Effector CD8-positive, alpha-beta T cell (primary cell): ENCODE results near the gene TTC24.
"Not testable (repeated sequence)": the region's sequence is repeated elsewhere in the genome, so short reads cannot be mapped to it uniquely, and the experiment has no call there.

ENCODE experiments used
- DNase-seq: peaks from one replicate; lab custom pipeline; 2025; lab: John Stamatoyannopoulos, UW

Gene TTC24

DNA sequence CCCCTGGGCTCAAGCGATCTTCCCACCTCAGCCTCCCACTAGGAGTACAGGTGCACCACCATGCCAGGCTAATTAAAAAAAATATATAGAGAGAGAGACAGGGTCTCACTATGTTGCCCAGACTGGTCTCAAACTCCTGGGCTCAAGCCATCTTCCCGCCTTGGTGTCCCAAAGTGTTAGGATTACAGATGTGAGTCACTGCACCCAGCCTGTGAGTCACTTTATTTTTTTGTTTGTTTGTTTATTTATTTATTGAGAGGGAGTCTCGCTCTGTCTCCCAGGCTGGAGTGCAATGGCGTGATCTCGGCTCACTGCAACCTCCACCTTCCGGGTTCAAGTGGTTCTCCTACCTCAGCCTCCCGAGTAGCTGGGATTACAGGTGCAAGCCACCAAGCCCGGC lies 8.4 kb downstream of the TTC24 start:
- DNase-seq: not testable (repeated sequence)

DNA sequence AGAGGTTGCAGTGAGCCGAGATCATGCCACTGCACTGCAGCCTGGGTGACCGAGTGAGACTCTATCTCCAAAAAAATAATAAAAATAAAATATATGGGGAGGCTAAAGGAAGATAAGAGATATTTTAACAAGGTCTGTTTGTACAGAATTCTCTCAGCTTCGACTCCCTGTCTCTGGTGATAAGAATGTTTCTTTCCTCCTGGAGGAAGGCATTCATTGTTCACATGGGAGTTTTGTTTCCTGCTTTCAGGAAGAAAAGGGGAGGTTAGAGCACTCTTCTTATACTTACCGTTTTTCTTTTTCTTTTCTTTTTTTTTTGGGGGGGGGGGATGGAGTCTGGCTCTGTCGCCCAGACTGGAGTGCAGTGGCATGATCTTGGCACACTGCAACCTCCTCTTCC lies 10.0 kb downstream of the TTC24 start:
- no peak for DNase-seq

- no peak for DNase-seq
Observed at GRCh38 chr1:156590326-156591180, 11.0 kb downstream of the TTC24 start.

GRCh38 chr1:156591181-156591431 lies 11.6 kb downstream of the TTC24 start:
- no peak for DNase-seq

GRCh38 chr1:156591432-156592157 lies 12.1 kb downstream of the TTC24 start, which contains the start of gene NAXE:
Gene NAXE (plus strand): TSS chr1:156591776. CDS start chr1:156591805, 29 bp downstream.
- peak; percentile 53 for DNase-seq

- DNase-seq: no peak
Observed at GRCh38 chr1:156592158-156592909, 12.8 kb downstream of the TTC24 start.

GRCh38 chr1:156592910-156593660 lies 13.6 kb downstream of the TTC24 start:
- no peak for DNase-seq

DNA sequence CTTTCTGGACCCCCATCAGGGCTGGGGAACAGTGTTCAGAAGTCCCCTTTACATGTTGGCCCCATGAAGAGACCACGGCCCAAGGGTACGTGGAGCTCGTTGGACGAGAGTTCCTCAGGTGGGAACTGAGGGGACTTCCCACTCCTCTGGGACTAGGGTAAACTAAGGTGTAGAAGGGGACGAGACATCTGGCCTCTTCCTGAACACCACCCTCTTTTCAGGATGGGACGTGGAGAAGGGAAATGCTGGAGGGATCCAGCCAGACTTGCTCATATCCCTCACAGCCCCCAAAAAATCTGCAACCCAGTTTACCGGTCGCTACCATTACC lies 14.1 kb downstream of the TTC24 start:
- DNase-seq: no peak

- no peak for DNase-seq
Observed at GRCh38 chr1:156594190-156594589, 14.7 kb downstream of the TTC24 start.

GRCh38 chr1:156595016-156595415 lies 15.5 kb downstream of the TTC24 start:
- DNase-seq: no peak

GRCh38 chr1:156596426-156596825 lies 16.9 kb downstream of the TTC24 start:
- DNase-seq: no peak

DNA sequence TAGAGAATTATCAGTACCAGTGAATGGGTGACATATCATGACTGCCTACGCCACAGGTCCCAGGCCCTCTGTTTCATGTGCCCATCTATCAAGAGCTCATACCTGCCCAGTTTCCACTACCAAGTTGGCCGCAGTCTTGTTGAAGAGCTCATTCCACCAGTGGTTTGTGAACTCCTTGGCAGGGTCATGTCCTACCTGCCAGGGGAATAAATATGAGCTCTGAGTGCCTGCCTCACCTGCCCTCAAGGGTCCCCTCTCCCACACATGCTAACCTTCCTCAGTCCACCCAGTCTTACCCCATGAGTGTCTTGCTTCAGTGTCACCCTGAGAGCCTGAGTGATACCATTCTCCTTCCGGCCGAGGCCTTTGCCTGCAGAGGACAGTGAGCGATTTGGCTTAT lies 18.6 kb downstream of the TTC24 start:
- no peak for DNase-seq

DNA sequence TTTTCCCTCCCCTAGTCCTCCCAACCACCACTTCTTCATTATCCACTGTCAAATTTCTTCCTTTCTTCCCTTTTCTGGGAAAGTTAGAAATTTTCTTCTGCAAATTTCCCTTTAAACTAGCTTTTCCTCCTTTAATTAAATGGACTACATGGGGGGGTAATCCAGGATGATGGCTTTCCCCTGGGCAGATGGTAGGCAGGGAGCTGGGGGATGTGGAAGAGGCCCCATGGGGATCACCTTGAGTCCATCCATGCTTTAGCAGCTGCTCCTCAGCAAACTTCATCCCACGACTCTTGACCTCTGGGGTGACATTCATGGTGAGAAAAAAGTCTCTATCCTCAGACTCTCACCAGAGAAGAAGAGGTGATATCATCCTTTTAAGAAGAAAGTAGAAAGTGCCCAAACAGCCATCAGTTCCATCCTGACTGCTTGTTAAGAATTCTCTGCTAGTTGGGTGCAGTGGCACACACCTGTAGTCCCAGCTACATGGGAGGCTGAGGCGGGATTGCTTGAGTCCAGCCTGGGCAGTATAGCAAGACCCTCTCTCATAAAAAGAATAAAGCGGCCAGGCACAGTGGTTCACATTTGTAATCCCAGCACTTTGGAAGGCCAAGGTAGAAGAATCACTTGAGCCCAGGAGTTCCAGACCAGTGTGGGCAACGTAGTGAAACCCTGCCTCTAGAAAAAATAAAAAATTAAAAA lies 19.4 kb downstream of the TTC24 start:
- no peak for DNase-seq

GRCh38 chr1:156599811-156600210 lies 20.3 kb downstream of the TTC24 start:
- DNase-seq: no peak

DNA sequence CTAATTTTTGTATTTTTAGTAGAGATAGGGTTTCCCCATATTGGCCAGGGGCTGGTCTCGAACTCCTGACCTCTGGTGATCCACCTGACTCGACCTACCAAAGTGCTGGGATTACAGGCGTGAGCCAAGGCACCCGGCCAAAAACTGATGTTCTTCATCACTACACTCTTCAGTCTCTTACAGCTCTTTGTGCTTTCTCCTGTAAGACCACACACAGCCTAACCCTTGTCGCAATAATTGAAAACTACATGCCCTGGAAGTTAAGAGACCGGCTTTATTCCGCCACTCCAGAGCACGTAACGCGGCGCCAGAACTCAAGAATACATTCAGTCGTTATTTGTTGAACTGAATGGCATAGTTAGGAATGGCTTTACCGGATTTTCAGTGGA lies 21.2 kb downstream of the TTC24 start:
- DNase-seq: no peak

DNA sequence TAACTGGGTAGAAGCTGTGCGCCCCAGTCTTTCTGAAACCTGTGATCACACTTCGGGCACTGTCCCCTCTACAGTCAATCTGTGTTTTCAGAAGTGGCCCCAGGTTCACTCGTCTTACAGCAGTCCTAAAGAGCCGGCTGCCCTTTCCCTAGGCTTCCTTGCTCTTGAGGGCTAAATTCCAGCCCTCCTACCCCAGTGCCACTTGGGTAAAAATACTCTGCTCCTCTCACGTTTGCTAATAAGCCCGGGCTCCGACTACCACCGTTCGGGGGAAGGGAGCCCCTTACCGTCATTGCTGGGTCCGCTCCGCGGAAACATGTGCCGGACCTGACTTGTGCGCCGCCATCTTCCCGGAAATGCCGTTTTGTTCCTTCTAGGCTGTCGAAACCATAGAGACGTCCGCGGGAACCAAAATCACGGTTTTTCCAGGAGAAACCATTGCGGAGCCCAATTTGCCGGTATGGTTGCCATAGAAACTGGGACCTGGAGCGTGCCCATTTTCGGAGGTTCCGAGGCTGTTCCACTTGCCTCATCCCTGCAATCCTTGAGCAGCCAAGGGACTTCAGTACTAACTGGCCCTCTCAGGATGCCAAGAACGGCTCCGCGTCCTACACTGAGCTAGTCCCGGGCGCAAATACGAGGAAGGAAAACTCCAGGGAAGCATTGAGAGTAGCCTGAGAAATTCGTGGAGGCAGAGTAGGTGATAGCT lies 21.8 kb downstream of the TTC24 start, which contains the start of gene GPATCH4:
GPATCH4 (minus strand) TSS at position 358 of the 709 bp plus-strand sequence.
- DNase-seq: peak; percentile 63

- DNase-seq: no peak
Observed at GRCh38 chr1:156601892-156602291, 22.4 kb downstream of the TTC24 start.

DNA sequence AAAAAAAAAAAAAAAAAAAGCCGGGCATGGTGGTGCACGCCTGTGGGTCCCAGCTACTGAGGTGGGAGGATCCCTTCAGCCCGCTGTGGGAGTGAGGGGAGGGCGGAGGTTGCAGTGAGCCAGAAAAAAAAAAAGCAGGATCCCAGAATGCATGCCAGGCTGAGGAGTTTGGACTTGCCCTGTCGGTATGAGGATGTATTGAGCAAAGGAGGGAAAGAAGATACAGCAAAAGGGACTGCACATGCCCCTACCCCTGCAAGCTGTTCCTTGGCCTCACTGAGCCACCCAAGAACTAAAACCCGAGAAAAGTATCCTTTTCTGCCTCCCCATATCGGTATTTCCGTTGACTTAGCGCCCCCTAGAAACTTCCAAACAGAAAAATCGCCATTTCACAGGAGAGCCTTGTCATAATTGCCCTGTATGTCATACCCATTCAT lies 23.1 kb downstream of the TTC24 start:
- DNase-seq: no peak

- DNase-seq: not testable (repeated sequence)
Observed at GRCh38 chr1:156607344-156607743, 27.8 kb downstream of the TTC24 start.

- peak; percentile 27 for DNase-seq
Observed at GRCh38 chr1:156608036-156608674, 28.6 kb downstream of the TTC24 start.
